Measurements from ENCODE around the gene LRIG1.

Gene LRIG1

DNA sequence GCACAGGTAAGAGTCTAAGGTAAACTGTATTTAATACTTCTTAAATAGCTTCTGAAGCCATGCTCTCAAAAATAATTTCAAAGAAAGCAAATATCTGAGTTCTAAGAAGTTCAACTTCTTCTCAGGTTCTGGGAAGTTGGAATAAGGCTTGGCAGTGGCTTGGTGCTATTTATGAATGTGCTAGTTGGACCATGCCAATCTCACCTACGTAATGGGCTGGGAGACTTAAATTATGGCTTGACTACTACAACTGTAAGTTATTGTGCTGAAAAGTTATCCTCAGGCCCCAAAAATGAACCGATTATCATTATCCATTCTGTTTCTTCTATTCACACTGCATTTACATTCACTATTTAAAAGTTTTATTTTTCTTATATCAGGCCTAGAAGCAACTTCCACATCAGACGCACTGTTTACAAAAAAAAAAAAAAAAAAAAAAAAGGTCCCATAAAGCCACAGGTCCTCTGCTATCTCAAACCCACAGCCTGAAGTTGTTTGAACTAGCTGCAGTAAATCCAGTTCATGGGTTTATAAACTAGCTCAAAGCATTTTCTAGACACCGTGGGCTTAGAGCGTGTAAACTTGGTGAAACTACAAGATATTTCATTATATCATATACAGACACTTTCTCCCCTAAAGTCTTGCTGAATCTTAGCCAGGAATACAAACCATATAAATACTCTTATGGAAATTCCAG is 3.4 kb downstream of the LRIG1 start:
- peak; percentile 30 for DNase-seq
- Histone ChIP-seq H4K20me1 (ENCODE audit: insufficient read depth, low read length) (peaks cover 12% of the 10 kb centered on the region), H3K79me2 (ENCODE audit: insufficient read depth, low read length) (peaks cover 40% of the 10 kb centered on the region), H3K36me3 (ENCODE audit: insufficient read depth, low read length) (no peaks in the 10 kb centered on the region), H3K27ac (ENCODE audit: low read length) (peak overlapping the region; percentile 68), H3K4me3 (ENCODE audit: low read depth in 1 of 2, low read length in 2 of 2) (peak overlapping the region in 1 of 2 experiments; percentile 25; a peak in 2 of 4 replicates), H3K9ac (ENCODE audit: low read depth, low read length) (no peak overlapping the region), H3K9me3 (ENCODE audit: insufficient read depth, low read length, severe bottlenecking) (no peaks in the 10 kb centered on the region), H3K4me2 (ENCODE audit: insufficient read depth, low read length) (peak overlapping the region; percentile 93), H3K27me3 (ENCODE audit: insufficient read depth, low read length, poor library complexity) (no peaks in the 10 kb centered on the region), H3K4me1 (ENCODE audit: insufficient read depth, low read length) (peaks cover 91% of the 10 kb centered on the region), H2AFZ (ENCODE audit: low read depth, low read length) (no peak overlapping the region)
- ATAC-seq (ENCODE audit: insufficient read depth, low read depth) = no peak
- TF ChIP-seq, protein P1, sequence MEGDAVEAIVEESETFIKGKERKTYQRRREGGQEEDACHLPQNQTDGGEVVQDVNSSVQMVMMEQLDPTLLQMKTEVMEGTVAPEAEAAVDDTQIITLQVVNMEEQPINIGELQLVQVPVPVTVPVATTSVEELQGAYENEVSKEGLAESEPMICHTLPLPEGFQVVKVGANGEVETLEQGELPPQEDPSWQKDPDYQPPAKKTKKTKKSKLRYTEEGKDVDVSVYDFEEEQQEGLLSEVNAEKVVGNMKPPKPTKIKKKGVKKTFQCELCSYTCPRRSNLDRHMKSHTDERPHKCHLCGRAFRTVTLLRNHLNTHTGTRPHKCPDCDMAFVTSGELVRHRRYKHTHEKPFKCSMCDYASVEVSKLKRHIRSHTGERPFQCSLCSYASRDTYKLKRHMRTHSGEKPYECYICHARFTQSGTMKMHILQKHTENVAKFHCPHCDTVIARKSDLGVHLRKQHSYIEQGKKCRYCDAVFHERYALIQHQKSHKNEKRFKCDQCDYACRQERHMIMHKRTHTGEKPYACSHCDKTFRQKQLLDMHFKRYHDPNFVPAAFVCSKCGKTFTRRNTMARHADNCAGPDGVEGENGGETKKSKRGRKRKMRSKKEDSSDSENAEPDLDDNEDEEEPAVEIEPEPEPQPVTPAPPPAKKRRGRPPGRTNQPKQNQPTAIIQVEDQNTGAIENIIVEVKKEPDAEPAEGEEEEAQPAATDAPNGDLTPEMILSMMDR (IDR thresholded peaks at IDR 0.05; ENCODE audit: borderline replicate concordance, extremely low read depth, low read length, poor library complexity, severe bottlenecking) = no peak
- no peak for TF ChIP-seq EZH2 (IDR thresholded peaks at IDR 0.05; ENCODE audit: borderline replicate concordance, low read depth, low read length, severe bottlenecking)

DNA sequence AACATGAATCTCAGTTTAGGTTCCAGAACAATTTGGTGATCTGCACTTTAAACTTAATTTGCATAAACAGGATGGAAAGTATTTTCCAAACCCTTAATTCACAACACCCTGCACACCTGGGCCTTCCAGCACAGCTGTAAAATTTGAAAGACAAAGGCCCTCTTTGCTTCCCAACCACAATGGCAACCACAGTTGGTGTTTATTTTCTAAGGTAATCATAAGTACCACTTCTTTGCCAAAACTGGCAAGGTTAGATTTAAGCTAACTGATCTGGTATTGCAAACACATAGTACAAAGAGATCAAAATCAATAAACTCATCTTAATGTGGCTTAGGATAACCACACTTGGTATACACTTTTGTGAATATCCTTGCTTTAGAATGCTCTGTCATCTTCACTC is 4.1 kb downstream of the LRIG1 start:
- Histone ChIP-seq H3K9me3 (ENCODE audit: insufficient read depth, low read length, severe bottlenecking) (no peaks in the 10 kb centered on the region), H3K27ac (ENCODE audit: low read length) (peak overlapping the region; percentile 68), H3K27me3 (ENCODE audit: insufficient read depth, low read length, poor library complexity) (no peaks in the 10 kb centered on the region), H3K9ac (ENCODE audit: low read depth, low read length) (no peak overlapping the region), H4K20me1 (ENCODE audit: insufficient read depth, low read length) (peaks cover 12% of the 10 kb centered on the region), H3K4me1 (ENCODE audit: insufficient read depth, low read length) (peaks cover 94% of the 10 kb centered on the region), H3K4me2 (ENCODE audit: insufficient read depth, low read length) (peak overlapping the region; percentile 93), H3K79me2 (ENCODE audit: insufficient read depth, low read length) (peaks cover 40% of the 10 kb centered on the region), H3K36me3 (ENCODE audit: insufficient read depth, low read length) (no peaks in the 10 kb centered on the region), H2AFZ (ENCODE audit: low read depth, low read length) (no peak overlapping the region), H3K4me3 (ENCODE audit: low read depth in 1 of 2, low read length in 2 of 2) (peak overlapping the region in 1 of 2 experiments; percentile 25; a peak in 1 of 4 replicates)
- TF ChIP-seq, protein P1 (IDR thresholded peaks at IDR 0.05; ENCODE audit: borderline replicate concordance, extremely low read depth, low read length, poor library complexity, severe bottlenecking) = no peak
- no peak for TF ChIP-seq EZH2 (IDR thresholded peaks at IDR 0.05; ENCODE audit: borderline replicate concordance, low read depth, low read length, severe bottlenecking)
- peak; percentile 46 for DNase-seq
- ATAC-seq (ENCODE audit: insufficient read depth, low read depth) = 0 out of 3 replicates have a peak, but pooled peaks have one; percentile 2

DNA sequence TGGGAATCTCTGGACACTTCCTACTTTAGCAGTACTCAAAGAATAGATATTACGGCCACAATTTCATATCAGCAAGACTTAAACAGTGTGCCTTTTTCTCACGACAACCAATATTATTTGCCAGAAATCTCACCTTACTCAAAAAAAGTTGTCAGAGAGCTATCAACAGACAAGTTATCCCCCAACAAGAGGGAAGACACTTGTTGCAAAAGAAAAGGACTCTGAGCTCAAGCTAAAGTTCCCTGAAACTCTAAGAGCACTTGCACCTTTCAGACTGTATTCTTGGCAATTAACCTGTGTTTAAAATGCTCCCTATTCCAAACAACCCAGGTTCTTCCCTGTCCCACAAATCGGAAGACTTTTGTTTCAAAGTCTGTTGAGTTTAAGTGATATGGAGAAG is 4.5 kb downstream of the LRIG1 start:
- peaks cover 40% of the 10 kb centered on the region for H3K79me2 ChIP-seq (ENCODE audit: insufficient read depth, low read length)
- H4K20me1 ChIP-seq (ENCODE audit: insufficient read depth, low read length) = peaks cover 12% of the 10 kb centered on the region
- H3K4me2 ChIP-seq (ENCODE audit: insufficient read depth, low read length) = peak overlapping the region; percentile 93; the same call in 1 of the 2 replicates
- no peak for ATAC-seq (ENCODE audit: insufficient read depth, low read depth)
- peak overlapping the region; percentile 38 for H3K27ac ChIP-seq (ENCODE audit: low read length)
- no peak for DNase-seq
- no peak overlapping the region for H3K9ac ChIP-seq (ENCODE audit: low read depth, low read length)
- H3K4me3 ChIP-seq (ENCODE audit: low read depth in 1 of 2, low read length in 2 of 2) = no peak overlapping the region
- no peaks in the 10 kb centered on the region for H3K9me3 ChIP-seq (ENCODE audit: insufficient read depth, low read length, severe bottlenecking)
- H3K36me3 ChIP-seq (ENCODE audit: insufficient read depth, low read length) = no peaks in the 10 kb centered on the region
- peaks cover 94% of the 10 kb centered on the region for H3K4me1 ChIP-seq (ENCODE audit: insufficient read depth, low read length)
- no peak for TF ChIP-seq EZH2 (IDR thresholded peaks at IDR 0.05; ENCODE audit: borderline replicate concordance, low read depth, low read length, severe bottlenecking)
- TF ChIP-seq, protein P1 (IDR thresholded peaks at IDR 0.05; ENCODE audit: borderline replicate concordance, extremely low read depth, low read length, poor library complexity, severe bottlenecking) = no peak
- H2AFZ ChIP-seq (ENCODE audit: low read depth, low read length) = no peak overlapping the region
- no peaks in the 10 kb centered on the region for H3K27me3 ChIP-seq (ENCODE audit: insufficient read depth, low read length, poor library complexity)
